ENCODE results near the gene PPP1R3E.
"Not testable (repeated sequence)": the region's sequence is repeated elsewhere in the genome, so short reads cannot be mapped to it uniquely, and the experiment has no call there.

Gene PPP1R3E, protein sequence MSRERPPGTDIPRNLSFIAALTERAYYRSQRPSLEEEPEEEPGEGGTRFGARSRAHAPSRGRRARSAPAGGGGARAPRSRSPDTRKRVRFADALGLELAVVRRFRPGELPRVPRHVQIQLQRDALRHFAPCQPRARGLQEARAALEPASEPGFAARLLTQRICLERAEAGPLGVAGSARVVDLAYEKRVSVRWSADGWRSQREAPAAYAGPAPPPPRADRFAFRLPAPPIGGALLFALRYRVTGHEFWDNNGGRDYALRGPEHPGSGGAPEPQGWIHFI

DNA sequence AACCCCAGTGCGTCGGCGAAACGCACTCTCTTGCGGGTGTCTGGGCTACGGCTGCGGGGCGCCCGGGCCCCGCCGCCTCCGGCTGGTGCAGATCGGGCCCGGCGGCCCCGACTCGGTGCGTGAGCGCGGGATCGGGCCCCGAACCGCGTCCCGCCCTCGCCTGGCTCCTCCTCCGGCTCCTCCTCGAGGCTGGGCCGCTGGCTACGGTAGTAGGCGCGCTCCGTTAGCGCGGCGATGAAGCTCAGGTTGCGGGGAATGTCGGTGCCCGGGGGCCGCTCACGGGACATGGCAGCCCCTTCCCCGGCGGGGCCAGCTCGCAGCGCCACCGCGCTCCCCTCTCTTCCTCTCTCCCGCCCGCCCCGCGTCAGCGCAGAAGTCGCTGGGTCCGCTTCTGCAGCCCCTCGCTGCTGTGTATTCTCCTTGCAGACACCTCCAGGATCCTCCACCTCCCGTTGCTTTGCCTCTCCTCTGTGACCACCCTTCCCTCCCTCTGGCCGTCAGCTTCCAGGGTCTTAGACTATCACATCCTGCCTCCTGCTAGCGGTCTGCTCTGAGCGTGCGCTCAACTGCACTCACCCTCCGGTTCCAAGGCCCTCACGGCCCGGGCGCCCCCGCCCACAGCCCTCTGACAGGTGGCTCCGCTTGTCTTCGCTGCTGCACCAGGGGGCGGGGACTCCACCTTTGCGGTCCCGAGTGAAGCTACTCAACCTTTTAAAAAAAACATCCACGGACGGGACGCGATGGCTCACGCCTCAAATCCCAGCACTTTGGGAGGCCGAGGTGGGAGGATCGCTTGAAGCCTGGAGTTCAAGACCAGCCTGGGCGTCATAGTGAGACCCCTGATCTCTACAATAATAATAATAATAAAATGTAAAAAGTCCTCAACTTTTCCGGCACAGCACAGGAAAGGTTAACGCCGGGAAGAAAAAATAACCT is at the start of gene PPP1R3E:
Gene PPP1R3E (minus strand): TSS at position 570 of the 936 bp plus-strand sequence. CDS start 283 bp downstream, at position 287.
- DNase-seq = peak; percentile 69

DNA sequence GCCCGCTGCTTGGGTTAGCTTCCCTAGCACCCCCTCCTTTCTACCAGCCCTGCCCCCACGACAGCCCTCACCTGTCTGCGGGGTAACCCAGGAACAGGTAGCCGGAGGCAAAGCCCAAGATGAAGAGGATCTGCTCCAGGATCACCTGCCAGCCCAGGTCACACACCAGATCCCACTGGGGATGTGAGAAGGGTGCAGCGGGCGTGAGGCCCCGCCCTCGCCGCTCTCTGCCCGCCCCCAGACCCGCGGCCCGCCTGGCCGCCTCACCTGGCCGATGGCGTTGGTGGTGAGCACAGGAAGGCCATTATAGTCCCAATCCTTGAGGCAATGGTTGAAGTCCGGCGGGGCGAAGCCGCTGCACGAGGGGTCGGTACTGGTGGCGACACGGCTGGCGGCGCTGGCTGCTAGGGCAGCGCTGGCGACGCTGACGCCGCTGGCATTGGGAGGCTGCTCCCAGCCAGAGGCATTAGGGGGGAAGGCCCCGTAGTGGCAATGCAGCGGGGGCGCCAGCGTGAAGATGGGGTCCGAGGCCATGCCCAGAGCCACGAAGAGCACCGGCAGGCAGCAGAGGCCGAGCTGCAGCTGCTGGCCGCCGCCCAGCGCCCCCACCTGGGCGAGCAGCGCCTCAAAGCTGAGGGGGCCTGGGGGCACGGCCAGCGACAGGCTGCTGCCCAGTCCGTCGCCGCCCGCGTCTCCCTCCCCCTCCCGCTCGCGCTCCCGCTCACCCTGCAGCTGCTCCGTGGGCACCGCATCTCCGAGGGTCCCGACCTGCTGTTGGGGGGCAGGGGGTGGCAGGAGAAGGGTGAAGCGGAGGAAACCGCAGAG is 49.2 kb upstream of the PPP1R3E start:
- peak; percentile 45 for DNase-seq

GRCh38 chr14:23349156-23349845 is 46.6 kb upstream of the PPP1R3E start:
- DNase-seq = no peak

DNA sequence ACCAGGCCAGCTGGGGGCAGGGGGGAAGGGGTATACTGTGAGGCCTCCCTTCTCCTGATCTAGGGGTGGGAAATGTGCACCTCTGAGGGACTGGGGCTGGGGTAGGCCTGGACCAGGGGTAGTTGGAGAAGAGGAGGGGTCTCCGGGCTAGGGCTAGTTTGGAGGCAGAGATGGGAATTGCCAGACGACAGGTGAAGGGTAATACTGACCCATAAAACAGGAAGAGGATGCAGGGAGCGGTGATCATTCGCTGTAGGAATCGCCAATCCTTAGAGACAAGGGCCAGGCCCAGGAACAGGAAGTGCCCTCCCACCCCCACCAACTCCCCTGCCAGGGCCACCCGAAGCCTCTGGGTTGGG is 45.6 kb upstream of the PPP1R3E start:
- no peak for DNase-seq

- DNase-seq = no peak
These were observed 45.0 kb upstream of the PPP1R3E start for GRCh38 chr14:23347406-23348296.

DNA sequence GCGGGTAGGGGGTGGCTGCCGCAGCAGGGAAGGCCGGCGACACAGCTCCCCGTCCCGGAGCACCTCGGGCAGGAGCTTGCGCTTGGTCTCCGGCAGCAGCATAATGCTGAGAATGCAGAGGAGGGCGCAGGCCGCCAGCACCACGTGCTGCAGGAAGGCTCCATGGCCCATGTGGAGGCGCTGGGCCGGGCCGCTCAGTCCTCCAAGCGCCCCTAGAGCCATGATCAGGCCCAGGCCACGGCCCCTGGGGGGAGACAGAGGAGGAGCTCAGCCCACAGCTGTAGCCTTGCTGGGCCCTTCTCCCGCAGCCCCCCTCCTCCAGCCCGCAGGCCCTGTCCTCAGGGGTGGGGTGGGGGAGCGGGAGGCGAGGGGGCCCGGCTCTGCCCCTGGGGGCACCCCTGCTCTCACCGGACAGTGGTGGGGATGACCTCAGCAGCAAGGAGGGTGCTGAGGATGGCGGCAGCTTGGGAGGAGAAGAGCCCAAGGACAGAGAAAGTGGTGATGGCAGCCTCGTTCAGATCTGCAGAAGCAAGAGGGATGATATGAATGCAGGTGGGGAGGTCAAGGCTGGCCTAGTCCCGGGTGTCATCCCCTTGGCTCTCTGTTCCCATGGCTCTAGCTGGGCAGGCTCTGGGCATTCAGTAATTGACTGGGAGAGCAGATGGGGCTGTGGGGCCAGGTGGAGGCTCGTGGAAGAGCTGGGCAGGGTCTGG is 44.2 kb upstream of the PPP1R3E start:
- DNase-seq = no peak

- DNase-seq = no peak
These were observed 43.5 kb upstream of the PPP1R3E start for GRCh38 chr14:23345987-23346692.

GRCh38 chr14:23344481-23344880 is 41.8 kb upstream of the PPP1R3E start:
- DNase-seq = no peak

DNA sequence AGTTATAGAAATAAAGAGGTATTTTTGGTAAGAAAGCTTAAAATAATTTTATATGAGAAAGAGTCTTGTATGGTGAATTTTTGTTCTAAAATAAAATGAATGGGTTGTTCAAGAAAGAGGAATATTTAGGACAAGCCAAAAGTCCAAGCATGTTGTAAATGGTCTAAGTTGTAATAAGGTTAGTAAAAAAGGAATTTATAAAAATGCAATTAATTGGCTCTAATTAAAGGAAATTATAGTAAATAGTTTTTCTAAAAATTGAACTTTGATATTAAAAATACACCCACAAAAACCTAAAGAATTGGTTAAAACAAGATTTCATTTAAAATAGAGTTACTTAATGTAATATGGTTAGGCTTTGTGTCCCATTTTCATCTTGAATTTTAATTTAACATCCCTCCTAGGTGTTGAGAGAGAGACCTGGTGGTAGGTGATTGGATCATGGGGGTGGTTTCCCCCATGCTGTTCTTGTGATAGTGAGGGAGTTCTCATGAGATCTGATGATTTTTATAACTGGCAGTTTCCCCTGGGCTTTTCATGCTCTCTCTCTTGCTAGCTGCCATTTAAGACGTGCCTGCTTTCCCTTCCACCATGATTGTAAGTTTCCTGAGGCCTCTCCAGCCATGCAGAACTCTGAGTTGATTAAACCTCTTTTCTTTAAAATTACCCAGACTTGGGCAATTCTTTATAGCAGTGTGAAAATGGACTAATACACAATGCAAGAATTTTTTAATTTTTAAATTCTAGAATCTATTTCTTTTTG is 37.0 kb upstream of the PPP1R3E start:
- DNase-seq = no peak

DNA sequence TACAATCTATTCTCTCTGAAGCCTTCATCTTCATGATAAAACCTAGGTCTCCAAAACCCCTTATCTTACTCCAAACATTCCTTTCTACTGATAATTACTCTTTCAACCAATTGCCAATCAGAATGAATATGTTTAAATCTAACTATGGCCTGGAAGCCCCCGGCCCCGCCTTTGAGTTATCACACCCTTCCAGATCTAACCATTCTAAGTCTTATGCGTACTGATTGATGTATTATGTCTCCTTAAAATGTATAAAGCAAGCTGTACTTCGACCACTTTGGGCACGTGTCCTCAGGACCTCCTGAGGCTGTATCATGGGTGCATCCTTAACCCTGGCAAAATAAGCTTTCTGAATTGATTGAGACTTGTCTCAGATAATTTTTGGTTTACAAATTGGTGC is 33.0 kb upstream of the PPP1R3E start:
- DNase-seq = no peak

DNA sequence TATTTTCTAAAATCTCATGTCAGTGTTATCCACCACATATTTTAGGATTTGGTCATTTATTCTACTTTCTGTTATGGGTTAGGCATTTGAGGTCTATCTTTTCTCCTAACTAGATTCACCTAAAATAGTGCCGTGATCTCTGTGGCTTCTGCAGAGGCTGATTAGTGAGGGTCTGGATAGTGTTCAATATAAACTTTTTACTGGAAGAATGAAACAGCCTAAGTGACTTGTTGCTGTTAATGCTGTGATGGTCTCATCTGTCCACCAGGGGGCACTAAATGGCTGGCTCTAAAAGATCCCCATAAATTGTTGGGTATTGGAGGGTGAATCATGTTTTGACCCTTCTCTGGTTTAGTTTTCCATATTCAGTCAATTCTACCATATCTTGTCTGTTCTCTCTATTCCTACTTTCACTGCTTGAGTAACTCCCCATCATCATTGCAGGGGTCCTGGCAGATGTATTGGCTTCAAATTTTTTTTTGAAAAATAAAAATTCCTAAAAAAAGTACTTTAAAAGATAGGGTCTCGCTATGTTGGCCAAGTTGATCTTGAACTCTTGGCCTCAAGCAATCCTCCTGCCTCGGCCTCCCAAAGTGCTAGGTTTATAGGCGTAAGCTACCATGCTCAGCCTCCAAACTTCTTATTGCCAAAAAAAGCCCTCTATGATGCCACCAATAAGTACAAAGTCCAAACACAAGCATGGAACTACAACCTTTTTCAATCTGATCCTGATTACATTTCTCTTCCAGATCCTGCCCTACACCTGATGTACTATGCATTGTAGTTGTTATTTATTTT is 25.5 kb upstream of the PPP1R3E start:
- peak; percentile 2 for DNase-seq

GRCh38 chr14:23326491-23327332 is 24.1 kb upstream of the PPP1R3E start:
- no peak for DNase-seq

DNA sequence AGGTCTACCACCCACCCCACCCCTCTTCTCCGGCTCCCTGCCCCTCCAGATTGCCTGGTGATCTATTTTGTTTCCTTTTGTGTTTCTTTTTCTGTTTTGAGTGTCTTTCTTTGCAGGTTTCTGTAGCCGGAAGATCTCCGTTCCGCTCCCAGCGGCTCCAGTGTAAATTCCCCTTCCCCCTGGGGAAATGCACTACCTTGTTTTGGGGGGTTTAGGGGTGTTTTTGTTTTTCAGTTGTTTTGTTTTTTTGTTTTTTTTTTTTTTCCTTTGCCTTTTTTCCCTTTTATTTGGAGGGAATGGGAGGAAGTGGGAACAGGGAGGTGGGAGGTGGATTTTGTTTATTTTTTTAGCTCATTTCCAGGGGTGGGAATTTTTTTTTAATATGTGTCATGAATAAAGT is 23.1 kb upstream of the PPP1R3E start:
- DNase-seq = not testable (repeated sequence)

DNA sequence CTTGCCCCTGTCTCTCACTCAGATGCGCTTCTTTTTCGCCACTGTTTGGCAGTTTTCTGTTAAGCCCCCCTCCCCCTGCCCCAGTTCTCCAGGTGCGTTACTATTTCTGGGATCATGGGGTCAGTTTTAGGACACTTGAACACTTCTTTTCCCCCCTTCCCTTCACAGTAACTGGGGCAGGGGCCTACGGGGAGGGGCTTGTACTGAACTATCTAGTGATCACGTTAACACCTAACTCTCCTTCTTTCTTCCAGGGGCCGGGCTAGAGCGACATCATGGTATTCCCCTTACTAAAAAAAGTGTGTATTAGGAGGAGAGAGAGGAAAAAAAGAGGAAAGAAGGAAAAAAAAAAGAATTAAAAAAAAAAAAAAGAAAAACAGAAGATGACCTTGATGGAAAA is 22.3 kb upstream of the PPP1R3E start:
- no peak for DNase-seq

- DNase-seq = no peak
These were observed 21.8 kb upstream of the PPP1R3E start for GRCh38 chr14:23324455-23324846.

DNA sequence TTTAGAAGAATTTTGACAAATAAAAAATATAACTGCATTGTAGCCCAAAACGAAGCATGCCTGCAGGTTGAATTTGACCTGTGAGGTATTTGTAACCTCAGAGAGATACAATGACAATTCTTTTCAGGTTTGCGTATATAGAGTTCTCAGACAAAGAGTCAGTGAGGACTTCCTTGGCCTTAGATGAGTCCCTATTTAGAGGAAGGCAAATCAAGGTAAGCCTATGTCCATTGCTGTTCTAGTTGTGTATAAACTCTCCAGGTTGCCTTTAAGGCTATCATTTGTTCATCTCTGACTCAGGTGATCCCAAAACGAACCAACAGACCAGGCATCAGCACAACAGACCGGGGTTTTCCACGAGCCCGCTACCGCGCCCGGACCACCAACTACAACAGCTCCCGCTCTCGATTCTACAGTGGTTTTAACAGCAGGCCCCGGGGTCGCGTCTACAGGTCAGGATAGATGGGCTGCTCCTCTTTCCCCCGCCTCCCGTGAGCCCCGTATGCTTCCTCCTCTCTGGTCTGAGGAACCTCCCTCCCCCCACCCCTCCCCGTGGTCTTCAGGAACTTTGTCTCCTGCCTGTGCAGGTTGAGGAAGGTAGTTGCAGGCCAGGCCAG is 21.3 kb upstream of the PPP1R3E start:
- DNase-seq = no peak

All from NCI-H524 treated with DMSO at 0.1 percent for 48 hours (cell line).